ENCODE data around the gene CDIPT. TPM values are rescaled to one million over a fixed set of nuclear protein-coding genes. Genes with fewer than 3 reads are reported as not detected.

The CDIPT gene
- total and polyA plus RNA-seq, 2 of the 13 experiments (the other 11 are each of a cell fraction or from before 2014, with no cell fraction given), result 54.9 to 97.5 TPM

- no peak for TF ChIP-seq ZNF318 (CRISPR knock-in tag; IDR thresholded peaks at IDR 0.05)
- TF ChIP-seq ZKSCAN1 (IDR thresholded peaks at IDR 0.05; ENCODE audit: low read length), result no peak
- TF ChIP-seq ARNTL (CRISPR knock-in tag; IDR thresholded peaks at IDR 0.05), result peak; percentile 76
- TF ChIP-seq ZBTB49 (CRISPR knock-in tag; IDR thresholded peaks at IDR 0.05; ENCODE audit: borderline replicate concordance), result no peak
- TF ChIP-seq SMAD9 (CRISPR knock-in tag; IDR thresholded peaks at IDR 0.05), result 0 out of 2 replicates have a peak, but pooled peaks have one; percentile 41
- TF ChIP-seq TEAD3 (CRISPR knock-in tag; optimal IDR thresholded peaks at IDR 0.05; ENCODE audit: borderline replicate concordance), result peak; percentile 76
- TF ChIP-seq ZNF30 (CRISPR knock-in tag; IDR thresholded peaks at IDR 0.05), result no peak
- no peak for TF ChIP-seq ZNF883 (CRISPR knock-in tag; IDR thresholded peaks at IDR 0.05; ENCODE audit: not compliant biosample characterization)
- no peak for TF ChIP-seq ZNF10 (CRISPR knock-in tag; IDR thresholded peaks at IDR 0.05; ENCODE audit: borderline replicate concordance, low read depth)
- no peak for TF ChIP-seq HES4 (CRISPR knock-in tag; IDR thresholded peaks at IDR 0.05; ENCODE audit: borderline replicate concordance)
- 0 out of 2 replicates have a peak, but pooled peaks have one; percentile 15 for TF ChIP-seq HMGXB3 (CRISPR knock-in tag; IDR thresholded peaks at IDR 0.05; ENCODE audit: borderline replicate concordance)
- TF ChIP-seq KLF9 (CRISPR knock-in tag; IDR thresholded peaks at IDR 0.05; ENCODE audit: low read depth), result no peak
Observed at GRCh38 chr16:29891525-29892457, 28.8 kb upstream of the CDIPT start (continued).
